Measurements from ENCODE around the gene TMEM184B. TPM values are rescaled to one million over a fixed set of nuclear protein-coding genes. Genes with fewer than 3 reads are reported as not detected.
"Not testable (repeated sequence)": the region's sequence is repeated elsewhere in the genome, so short reads cannot be mapped to it uniquely, and the experiment has no call there.

The TMEM184B gene
- total RNA-seq, 8 experiments from 2014 or later: 14.6 to 38.5 (median 20.4) TPM

GRCh38 chr22:38177926-38178604 lies 94.7 kb downstream of the TMEM184B start:
- ATAC-seq (replicated peaks in 6 of 8): peak in 7 of 8 experiments; percentile 3 to 48 (median 37)
- Histone ChIP-seq H3K4me3 (no peak overlapping the region), H3K4me1 (replicated peaks in 1 of 2) (peaks cover 19 to 29% of the 10 kb centered on the region in 2 donors), H3K27ac (peak overlapping the region in 1 of 2 donors; percentile 26)
- in situ Hi-C loops (cut with MboI; ENCODE audit: low pct_unique_long_range_greater_than_20kb in 2 of 9, low sequenced_read_pairs in 9 of 9, unreplicated experiment in 9 of 9): no loop called here
- WGBS, 10 experiments: 0 to 90% (median 26%) methylated on average over 1 to 8 of the region's 15 CpGs; no CpG with 5 or more reads in 2 of the 10 experiments

DNA sequence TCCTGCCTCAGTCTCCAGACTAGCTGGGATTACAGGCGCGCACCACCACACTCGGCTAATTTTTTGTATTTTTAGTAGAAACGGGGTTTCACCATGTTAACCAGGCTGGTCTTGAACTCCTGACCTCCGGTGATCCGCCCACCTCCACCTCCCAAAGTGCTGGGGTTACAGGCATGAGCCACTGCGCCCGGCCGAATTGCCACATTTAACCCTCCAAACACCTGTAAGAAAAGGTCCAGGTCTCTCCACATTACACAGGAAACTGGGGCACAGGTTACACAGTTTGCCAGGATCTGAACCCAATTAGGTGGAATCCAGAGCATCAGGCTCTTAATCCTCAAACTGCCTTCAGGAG lies 95.3 kb downstream of the TMEM184B start:
- peaks cover 19 to 29% of the 10 kb centered on the region in 2 donors for H3K4me1 ChIP-seq (replicated peaks in 1 of 2)
- ATAC-seq (replicated peaks in 6 of 8); H3K4me3 ChIP-seq; in situ Hi-C loops (cut with MboI; ENCODE audit: low pct_unique_long_range_greater_than_20kb in 2 of 9, low sequenced_read_pairs in 9 of 9, unreplicated experiment in 9 of 9); H3K27ac ChIP-seq: not testable (repeated sequence)
- WGBS, 10 experiments: 80 to 90% (median 83%) methylated on average over 1 to 3 of the region's 9 CpGs; no CpG with 5 or more reads in 6 of the 10 experiments

DNA sequence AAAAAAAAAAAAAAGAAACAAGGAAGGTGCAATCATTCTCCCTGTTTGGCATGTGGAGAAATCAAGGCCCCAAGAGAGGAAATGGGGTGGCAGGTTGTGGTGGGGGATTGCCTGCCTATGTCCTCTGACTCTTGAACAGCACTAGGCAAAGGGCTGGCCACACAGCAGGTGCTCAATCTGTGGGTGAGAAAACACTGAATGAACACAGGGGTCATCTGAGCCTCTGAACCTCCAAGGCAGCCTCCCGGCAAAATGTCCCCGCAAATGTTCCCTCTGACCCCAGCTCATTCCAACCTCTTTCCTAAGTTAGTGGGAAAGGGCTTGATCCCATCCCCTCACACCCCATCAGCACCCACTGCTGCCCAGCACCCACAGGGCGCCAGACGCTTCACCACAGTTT lies 95.8 kb downstream of the TMEM184B start:
- WGBS, 10 experiments: 100% methylated on average over 1 to 2 of the region's 4 CpGs; no CpG with 5 or more reads in 8 of the 10 experiments
- H3K4me1 ChIP-seq (replicated peaks in 1 of 2): peaks cover 15 to 26% of the 10 kb centered on the region in 2 donors
- no peak overlapping the region for H3K4me3 ChIP-seq
- no peak for ATAC-seq (replicated peaks in 6 of 8)
- in situ Hi-C loops (cut with MboI; ENCODE audit: low pct_unique_long_range_greater_than_20kb in 2 of 9, low sequenced_read_pairs in 9 of 9, unreplicated experiment in 9 of 9): no loop called here
- H3K27ac ChIP-seq: no peak overlapping the region

DNA sequence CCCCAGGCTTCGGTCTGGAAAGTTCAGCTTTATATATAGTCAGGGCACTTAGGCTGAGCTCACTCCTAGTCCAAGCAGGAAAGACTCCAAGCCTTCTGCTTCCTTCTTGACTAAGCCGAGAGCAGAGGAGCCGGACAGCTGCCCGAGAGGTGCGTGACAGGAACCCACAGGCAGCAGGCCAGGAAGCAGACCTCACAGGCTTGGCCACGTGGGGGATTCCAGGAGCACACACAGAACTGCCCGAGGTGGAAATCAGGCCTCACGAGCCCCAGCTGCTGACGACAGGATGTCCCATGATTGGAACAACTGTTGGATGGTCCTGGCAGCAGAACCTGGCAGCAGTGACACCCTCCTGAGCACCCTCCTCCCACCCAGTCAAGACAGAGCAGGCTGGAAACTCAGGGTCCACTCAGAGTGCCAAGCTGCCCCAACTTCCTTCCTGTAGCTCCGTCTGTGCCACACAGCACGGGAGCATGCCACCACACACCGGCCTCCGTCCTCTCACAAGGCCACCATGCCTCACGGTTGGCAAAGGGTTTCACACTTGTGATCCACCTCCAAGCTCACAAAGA lies 96.6 kb downstream of the TMEM184B start:
- in situ Hi-C loops (cut with MboI; ENCODE audit: low pct_unique_long_range_greater_than_20kb in 2 of 9, low sequenced_read_pairs in 9 of 9, unreplicated experiment in 9 of 9): no loop called here
- ATAC-seq (replicated peaks in 6 of 8): peak in 1 of 8 experiments; percentile 62
- Histone ChIP-seq H3K27ac (no peak overlapping the region), H3K4me1 (replicated peaks in 1 of 2) (peaks cover 14 to 24% of the 10 kb centered on the region in 2 donors), H3K4me3 (no peak overlapping the region)
- WGBS, 10 experiments: 20 to 85% (median 76%) methylated on average over 1 to 7 of the region's 14 CpGs; no CpG with 5 or more reads in 6 of the 10 experiments

DNA sequence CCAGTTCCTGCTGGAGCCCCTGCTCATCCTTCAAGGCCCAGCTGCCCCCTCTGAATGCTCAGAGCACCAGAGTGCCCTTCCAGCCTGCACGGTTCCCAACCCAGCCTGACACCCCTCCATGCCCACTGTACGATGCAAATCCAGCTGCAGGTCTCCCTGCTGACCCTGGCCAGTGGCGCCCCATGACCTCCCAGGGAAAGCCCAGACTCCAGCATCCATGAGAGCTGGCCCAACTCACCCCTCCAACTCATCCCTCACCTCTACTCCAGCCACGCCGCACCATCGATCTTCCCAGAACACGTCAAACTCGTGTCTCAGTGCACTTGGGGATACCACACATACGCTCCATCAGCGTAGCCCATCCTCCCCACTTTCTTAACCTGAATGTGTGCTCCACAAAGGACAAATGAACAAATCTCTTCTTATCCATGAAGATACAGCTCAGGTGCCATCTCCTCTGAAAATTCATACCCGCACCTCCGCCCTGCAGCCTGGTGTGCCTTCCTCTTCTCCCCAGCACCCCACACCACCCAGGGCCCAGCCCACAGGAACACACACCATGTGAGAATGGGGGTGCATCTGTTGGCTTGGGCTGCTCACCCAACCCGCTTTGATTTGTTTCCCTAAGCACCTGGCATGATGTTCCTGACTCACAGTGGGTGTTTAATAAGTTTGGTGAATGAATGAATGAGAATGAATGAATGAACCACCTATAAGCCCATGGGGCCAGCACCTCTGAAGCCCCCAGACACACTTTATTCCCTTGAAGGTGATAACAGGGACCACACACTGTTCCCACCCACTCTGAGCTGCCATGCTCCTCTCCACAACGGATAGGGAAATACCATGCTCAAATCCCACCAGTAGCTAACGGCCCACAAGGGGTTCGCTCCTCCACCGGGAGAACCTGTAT lies 97.3 kb downstream of the TMEM184B start:
- 90 to 100% (median 98%) methylated on average over 1 to 10 of the region's 17 CpGs; no CpG with 5 or more reads in 2 of the 10 experiments for WGBS, 10 experiments
- Histone ChIP-seq H3K4me3 (no peak overlapping the region), H3K4me1 (replicated peaks in 1 of 2) (peaks cover 8 to 20% of the 10 kb centered on the region in 2 donors), H3K27ac (no peak overlapping the region)
- ATAC-seq (replicated peaks in 6 of 8): no peak
- in situ Hi-C loops (cut with MboI; ENCODE audit: low pct_unique_long_range_greater_than_20kb in 2 of 9, low sequenced_read_pairs in 9 of 9, unreplicated experiment in 9 of 9): no loop called here

- ATAC-seq (replicated peaks in 6 of 8): no peak
- no peak overlapping the region for H3K4me3 ChIP-seq
- no peak overlapping the region for H3K27ac ChIP-seq
- WGBS, 10 experiments: 60 to 100% (median 80%) methylated on average over 1 to 10 of the region's 14 CpGs; no CpG with 5 or more reads in 2 of the 10 experiments
- peaks cover 0 to 12% of the 10 kb centered on the region in 2 donors for H3K4me1 ChIP-seq (replicated peaks in 1 of 2)
- in situ Hi-C loops (cut with MboI; ENCODE audit: low pct_unique_long_range_greater_than_20kb in 2 of 9, low sequenced_read_pairs in 9 of 9, unreplicated experiment in 9 of 9): no loop called here
Measured at GRCh38 chr22:38174626-38175025, 98.2 kb downstream of the TMEM184B start.

GRCh38 chr22:38173641-38173906 lies 99.2 kb downstream of the TMEM184B start:
- 80 to 100% (median 90%) methylated on average over 1 to 4 of the region's 4 CpGs; no CpG with 5 or more reads in 5 of the 10 experiments for WGBS, 10 experiments
- ATAC-seq (replicated peaks in 6 of 8): no peak
- Histone ChIP-seq H3K27ac (no peak overlapping the region), H3K4me3 (no peak overlapping the region), H3K4me1 (replicated peaks in 1 of 2) (peaks cover 0 to 11% of the 10 kb centered on the region in 2 donors)
- in situ Hi-C loops (cut with MboI; ENCODE audit: low pct_unique_long_range_greater_than_20kb in 2 of 9, low sequenced_read_pairs in 9 of 9, unreplicated experiment in 9 of 9): no loop called here

DNA sequence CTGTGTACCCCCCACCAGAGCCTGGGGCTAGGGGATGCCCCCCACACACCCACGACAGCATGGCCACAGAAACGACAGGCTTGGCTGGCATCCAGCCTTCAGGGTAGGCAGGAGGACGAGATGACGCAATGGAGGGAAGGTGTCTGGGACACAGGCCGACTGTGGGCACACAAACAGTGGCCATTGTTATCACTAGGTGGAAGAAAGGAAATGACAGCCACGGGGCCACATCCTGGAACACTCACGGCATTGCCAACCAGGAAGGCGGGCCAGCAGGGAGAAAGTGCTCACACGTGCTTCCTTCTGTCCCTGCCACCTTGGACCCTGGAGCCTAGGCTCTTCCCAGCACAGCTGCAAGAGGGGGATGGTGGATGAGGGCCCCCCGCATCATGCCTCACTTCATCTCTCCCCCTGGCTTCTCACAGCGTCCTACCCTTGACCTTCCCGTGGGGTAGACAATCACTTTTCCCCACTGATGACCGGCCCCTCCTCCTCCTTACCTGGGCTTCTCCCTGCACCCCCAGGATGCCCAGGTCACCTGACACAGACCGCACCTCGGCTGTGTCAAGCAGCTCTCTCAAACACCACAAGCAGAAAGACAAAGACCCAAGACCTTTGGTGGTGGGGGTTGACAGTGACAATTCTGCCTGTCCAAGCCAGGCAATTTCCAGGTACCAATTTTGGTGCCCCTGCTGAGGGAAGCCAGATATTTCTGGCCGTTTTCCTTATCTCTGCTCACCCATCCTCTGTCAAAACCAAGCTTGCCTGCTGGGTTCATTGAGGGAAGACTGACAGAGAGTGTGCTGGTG lies 99.8 kb downstream of the TMEM184B start:
- ATAC-seq (replicated peaks in 6 of 8): peak in 2 of 8 experiments; percentile 7 to 16
- Histone ChIP-seq H3K27ac (no peak overlapping the region), H3K4me3 (no peak overlapping the region), H3K4me1 (replicated peaks in 1 of 2) (peaks cover 0 to 8% of the 10 kb centered on the region in 2 donors)
- in situ Hi-C loops (cut with MboI; ENCODE audit: low pct_unique_long_range_greater_than_20kb in 2 of 9, low sequenced_read_pairs in 9 of 9, unreplicated experiment in 9 of 9): no loop called here
- 10 to 82% (median 77%) methylated on average over 3 to 5 of the region's 16 CpGs; no CpG with 5 or more reads in 5 of the 10 experiments for whole genome bisulfite sequencing, 10 experiments

GRCh38 chr22:38171927-38172831 lies 100.6 kb downstream of the TMEM184B start:
- 0 to 97% (median 70%) methylated on average over 1 to 7 of the region's 16 CpGs; no CpG with 5 or more reads in 3 of the 10 experiments for WGBS, 10 experiments
- no peak overlapping the region for H3K4me3 ChIP-seq
- H3K4me1 ChIP-seq (replicated peaks in 1 of 2): peaks cover 0 to 2% of the 10 kb centered on the region in 2 donors
- in situ Hi-C loops (cut with MboI; ENCODE audit: low pct_unique_long_range_greater_than_20kb in 2 of 9, low sequenced_read_pairs in 9 of 9, unreplicated experiment in 9 of 9): no loop called here
- no peak overlapping the region for H3K27ac ChIP-seq
- ATAC-seq (replicated peaks in 6 of 8): peak in 3 of 8 experiments; percentile 54 to 73 (median 71)

GRCh38 chr22:38170469-38170868 lies 102.3 kb downstream of the TMEM184B start:
- Histone ChIP-seq H3K4me1 (replicated peaks in 1 of 2) (peaks cover 0 to 2% of the 10 kb centered on the region in 2 donors), H3K4me3 (no peak overlapping the region), H3K27ac (no peak overlapping the region)
- no peak for ATAC-seq (replicated peaks in 6 of 8)
- in situ Hi-C loops (cut with MboI; ENCODE audit: low pct_unique_long_range_greater_than_20kb in 2 of 9, low sequenced_read_pairs in 9 of 9, unreplicated experiment in 9 of 9): no loop called here
- 93 to 100% (median 97%) methylated on average over 2 to 5 of the region's 5 CpGs; no CpG with 5 or more reads in 5 of the 10 experiments for WGBS, 10 experiments

Data from motor neuron (in vitro differentiated cells).